Activated naive CD8-positive, alpha-beta T cell treated with anti-CD3 and anti-CD28 coated beads, Interleukin-2, amount 50 U/mL, for 16 hours (primary cell): Measurements from ENCODE around the gene RBP3.

Experiments
- DNase-seq: peaks from one replicate; pipeline ENCODE4 v3.0.0-alpha.2; 2020; ENCODE audit warnings: low read depth, low spot score

RBP3 gene

DNA sequence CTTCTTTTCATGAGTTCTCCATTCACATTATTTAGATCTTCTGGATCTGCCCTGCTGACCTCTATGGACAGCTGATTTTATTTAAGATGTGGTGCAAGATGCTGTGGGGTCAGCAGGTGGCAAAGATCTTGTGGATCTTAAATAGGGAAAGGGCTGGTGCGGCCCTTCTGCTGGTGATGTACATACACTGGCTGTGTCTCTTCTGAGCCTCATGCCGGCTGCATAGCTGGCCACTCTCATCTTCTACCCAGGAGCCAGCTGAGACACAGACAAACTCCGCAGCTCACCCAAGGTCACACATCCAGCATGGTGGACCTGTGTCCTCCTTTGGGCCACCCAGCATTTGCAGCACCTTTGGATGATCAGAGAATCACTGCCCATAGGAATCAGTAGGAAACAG is 9.7 kb downstream of the RBP3 start:
- no peak for DNase-seq

DNA sequence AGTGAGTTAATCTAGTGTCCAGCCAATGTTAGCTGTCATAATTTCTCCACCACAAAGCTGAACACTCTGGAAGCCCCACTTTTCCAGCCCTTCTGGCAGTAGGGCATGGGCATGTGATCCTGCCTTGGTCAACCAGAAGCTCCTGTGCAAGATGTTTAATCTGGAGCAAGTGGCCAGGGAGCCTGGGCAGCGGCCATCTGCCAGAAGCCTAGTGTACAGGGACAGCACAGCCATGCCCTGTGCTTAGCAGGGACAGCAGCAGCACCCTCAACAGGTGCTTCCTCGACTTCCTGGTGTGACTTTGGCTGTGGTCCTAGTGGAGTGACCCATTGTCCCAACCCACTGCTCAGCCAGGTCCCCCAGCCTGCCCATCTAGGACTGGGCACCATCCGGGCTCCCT is 10.3 kb downstream of the RBP3 start:
- DNase-seq: no peak

DNA sequence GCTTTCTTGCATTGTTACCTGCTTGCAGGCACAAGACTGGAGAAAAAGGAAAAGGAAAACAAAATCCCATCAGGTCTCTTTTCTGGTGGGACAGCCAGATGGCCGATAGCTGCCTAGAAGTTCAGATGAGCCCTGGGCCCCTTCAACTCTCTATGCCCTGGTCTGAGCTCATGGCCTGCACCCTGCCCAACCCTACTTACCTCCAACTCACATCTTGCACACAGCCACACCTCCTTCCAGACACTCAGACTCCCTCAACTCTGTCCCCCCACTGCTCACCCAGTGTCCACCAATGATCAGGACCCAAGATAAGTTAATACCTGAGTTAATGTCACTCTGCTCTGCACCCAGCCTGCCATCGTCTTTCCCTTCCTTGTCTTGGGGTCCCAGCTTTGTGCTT is 10.9 kb downstream of the RBP3 start:
- no peak for DNase-seq

DNA sequence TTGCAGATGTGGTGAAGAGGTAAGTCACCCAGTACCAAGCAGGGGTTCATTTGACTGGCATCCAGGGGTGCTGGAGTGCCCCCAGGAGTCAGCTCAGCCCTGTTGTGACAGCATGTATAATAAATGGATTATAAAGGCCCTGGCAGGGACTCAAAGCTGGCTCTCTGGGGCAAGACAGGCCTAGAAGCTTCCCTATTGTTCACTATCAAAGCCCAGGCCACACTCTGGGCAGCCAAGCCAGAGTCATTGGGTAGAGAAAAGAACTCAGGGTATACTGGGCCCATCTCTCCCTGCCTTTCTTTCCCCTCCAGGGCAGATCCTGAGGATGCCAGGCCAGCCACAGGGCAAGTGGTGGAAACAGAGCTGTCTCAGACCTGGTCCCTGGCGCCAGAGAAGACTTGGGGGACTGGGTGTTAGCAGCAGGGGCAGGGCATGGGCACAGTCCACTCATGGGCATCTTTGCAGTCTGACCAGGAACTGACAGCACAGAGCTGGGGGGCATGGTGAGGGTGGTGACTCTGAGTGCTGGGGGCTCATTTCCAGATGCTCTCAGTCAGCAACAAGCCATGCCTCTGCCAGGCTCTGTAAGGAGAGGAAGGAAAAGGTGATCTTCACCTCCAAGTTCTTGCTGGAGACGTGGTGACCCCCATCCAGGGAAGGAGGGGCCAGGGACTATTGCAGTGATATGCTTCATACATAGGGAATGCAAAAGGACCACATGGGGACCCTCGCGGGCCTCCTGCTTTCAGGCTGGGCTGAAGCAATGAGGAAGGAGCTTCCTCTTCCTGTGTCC is 11.7 kb downstream of the RBP3 start:
- DNase-seq: no peak

DNA sequence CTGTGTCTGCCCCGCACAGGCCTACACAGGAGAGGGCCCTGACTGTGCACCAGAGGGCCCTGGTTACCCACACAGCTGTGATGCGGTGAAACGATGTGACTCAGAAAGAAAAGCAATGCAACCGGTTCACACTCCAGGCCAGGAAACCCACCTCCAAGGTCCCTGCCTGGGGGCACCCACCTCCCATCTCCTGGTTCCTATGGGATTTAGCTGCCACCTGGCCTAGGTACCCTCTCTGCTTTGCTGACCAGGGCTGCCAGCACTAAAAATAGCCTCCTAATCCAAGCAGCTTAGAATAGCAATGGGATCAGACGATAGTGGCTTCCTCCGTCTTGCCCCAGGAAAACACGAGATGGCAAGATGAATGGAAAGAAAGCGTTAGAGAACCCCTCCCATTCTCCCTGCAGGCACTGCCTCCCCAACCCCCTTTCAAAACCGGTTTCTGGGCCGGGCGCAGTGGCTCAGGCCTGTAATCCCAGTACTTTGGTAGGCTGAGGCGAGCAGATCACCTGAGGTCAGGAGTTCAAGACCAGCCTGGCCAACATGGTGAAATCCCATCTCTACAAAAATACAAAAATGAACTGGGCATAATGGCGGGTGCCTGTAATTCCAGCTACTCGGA is 12.4 kb downstream of the RBP3 start:
- no peak for DNase-seq

DNA sequence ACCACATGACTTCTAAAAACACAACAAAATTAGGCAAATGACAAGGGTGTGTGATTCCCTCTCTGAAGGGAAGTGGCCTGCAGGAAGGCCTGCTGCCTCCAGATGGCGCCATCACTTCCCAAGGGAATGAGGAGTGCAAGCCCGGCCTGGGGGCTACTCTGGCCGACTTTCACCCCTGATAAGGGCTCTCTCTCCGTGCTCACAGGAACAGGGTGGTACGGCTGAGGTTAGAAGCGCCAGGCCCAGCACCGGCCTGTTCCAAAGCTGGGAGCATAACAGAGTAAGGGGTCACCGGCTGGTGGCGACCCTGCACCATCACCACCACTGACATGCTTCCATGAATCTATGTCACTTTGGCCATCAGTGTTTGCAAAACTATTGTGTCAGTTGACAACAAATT is 13.1 kb downstream of the RBP3 start:
- no peak for DNase-seq

DNA sequence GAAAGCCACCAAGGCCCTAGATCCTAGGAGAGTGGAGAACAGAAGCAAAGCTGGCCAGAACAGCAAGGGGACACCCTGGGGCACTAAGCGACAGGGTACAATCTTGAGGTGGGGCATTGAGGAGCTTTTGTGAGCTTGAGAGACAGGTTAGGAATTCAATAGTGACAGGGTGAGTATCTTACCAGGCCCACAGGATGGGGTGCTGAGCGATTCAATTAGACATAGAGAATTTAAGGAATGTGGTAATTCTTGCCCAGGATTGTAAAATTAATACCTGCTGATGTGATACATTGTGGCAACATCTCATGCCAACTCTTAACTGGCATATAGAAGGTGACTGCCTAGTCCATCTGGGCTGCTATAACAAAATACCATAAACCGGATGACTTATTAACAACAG is 14.0 kb downstream of the RBP3 start:
- no peak for DNase-seq

DNA sequence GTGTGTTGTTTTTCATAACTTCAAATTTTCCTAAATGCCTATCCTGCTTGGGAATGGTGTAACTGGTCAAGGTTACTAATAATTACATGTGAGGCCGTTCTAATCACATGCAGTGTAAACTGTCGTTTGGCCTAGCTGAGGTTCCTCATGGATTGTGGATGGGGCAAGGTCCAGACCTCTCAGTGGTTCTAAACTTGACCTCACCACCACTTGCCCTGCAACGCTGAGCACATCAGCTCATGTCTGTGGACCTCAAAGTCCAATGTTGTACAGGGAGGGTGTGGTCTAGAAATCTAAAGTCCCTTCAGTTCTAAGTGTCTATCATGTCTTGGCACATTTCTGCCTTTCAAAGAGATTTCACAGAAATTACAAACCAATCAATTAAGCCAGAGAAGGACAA is 15.6 kb downstream of the RBP3 start:
- DNase-seq: no peak

DNA sequence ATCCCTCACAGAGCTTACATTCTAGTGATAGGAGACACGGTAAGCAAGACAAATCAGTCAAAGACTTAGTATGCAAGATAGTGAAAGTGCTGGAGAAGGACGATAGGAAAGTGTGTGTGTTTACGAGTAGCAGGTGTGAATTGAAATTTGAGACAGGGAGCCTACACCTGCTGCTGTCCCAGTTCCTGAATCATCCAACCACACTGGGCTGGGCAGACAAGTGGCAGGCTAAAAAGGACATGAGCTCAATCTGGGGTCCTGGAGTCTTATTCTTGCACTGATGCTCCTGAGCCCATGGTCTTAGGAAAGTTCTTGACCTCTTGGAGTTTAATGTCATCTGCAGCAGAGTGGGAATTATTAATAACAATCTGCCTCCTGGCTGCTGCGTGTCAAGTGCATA is 16.2 kb downstream of the RBP3 start:
- no peak for DNase-seq

DNA sequence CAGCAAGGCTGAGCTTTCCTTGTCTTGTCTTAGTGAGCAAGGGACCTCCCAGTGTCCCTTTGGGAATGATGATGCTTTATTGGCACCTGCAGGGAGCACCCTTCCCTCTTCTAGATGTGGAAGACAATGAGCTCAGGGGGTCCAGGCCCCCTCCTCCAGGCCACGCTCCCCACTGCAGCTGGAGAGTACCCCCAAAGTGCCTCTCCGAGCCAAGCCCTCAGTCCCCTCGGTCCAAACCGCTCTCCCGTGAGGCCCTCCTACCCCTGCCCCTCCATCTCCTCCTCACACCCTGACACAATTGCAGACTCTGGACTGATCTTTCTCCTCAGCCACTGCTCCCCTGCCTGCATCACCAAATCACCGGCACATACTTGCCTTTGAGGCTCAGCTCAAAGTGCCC is 16.7 kb downstream of the RBP3 start:
- no peak for DNase-seq

DNA sequence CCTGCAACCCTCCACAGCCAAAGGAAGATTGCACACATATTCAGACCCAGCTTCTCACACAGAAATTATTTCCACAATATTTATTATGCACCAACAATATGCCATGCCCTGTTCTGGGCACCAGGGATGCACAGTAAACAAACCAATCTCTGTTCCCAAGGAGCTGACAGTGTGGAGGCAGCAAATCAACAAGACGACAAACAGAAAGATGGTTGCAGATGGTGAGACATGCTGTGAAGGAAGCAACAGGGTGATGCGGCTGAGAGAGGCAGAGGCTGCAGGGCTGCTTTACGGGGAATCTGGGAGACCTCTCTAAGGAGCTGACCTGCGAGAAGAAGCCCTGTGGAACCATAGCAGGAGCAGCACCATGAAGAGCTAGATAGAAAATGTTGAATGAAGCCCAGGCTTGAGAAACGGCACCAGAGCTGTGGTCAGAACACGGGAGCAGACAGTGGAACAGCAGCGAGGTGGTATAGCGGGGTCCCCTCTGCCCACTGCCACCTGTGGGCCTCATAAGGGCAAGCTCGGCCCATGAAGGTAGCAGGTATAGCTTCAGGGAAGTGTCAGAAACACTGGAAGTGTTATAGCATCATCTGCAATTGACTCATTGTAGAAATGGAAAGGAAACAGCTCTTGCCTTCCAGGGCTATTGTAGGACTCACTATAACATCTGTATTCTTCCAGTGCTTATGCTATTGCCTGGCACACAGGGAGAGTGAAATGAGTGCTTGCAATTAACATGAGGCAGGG is 17.4 kb downstream of the RBP3 start:
- no peak for DNase-seq

DNA sequence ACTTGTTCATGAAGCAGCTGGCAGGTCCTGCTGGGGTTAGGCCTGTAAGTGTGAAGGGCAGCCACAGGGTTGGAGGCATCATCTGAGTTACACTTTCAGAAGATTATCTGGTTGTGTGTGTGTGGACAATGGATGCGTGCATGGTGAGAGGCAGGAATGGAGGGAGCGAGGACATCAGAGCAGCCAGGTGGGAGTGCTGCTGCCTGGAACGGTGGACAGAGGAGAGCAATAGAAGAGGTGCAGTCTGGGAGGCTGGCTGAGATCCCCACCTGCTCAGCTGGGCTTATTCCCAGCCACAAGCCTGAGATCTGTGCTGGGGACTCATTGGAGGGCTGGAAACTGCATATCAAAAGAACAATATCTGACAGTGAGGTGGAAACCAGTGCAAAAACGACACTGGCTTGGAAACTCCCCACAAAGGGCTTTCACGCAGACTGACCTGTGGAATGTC is 18.0 kb downstream of the RBP3 start:
- DNase-seq: no peak

DNA sequence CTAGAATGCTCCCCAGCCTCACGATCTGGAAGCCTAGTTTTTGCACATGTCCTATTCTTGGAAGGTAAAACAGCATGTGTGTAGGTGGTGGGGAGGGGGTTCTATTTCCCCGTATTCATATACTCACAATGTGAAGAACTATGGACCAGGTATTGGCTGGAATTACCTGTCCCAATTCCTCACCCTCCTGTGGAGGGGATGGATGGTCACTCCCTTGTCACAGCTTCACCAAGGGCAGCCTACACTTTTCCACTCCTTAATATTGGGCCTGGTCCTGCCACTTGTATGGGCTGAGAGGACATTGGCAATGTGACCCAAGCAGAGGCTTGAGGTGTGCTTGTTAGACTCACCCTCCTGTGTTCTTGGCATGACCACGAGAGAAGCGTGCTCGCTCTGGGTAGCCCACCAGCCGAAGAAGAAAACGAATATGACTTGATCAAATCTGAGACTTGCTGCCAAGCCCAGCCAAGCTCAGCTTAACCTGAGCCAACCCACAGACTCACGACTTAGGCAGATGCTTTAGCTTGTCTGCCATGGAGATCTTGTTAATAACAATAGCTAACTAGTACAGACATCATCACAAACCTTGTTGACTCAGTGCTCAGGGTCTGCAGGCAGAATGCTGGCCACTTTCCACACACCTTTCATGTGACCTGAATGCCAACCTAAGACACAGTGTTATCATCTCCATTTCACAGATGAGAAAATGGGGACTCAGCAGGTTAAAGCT is 18.7 kb downstream of the RBP3 start:
- no peak for DNase-seq

DNA sequence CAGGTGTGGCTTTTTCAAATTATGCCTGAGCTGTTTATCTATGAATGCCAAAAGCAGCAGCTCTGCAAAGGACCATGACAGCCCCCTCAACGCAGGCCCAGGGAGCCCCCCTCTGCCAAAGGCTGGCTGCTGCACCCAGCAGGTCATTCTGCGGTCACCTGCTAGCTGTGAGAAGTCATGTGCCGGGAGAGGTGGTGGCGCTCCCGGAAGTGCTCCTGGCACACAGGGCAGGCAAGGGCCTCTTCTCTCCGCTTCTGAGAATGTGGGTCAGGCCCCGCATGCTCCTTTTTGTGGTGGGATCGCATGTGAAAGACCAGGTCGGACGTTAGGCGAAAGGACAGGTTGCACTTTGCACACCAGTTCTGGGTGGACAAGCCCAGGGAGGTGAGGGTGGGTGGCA is 19.5 kb downstream of the RBP3 start:
- DNase-seq: no peak

DNA sequence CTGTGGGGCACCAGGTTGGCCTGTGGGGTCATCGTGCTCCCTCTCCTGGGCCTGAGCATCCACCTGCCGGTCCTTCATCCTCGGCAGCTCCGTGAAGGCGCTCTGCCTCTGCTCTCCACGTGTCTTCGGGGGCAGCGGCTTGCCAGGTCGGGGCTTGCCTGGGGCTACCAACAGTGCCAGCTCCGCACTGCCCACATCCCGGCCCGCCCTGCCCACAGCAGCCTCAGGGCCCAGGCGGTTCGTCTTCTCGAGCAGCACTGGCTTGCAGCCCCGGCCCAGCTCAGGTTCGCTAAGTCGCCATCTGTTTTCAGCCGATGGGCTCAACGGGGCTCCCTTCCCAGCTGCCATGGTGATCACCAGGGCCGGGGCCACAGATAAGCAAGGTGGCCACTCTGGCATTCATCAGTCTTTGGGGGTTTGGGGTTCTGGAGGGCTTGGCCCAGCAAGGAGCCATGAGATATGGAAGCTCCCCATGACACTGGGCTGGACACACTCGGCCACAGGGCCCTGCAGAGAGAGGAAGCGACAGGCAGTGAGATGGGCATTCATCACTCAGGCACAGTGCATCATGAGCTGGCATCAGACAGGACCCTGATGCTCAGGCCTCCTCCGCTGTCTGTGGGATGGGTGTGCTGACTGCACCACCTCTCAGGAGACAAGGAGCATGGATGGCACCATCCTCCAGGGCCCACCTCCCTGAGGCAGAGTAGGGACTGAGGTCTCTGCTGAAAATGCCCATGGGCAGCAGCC is 20.4 kb downstream of the RBP3 start:
- DNase-seq: no peak

DNA sequence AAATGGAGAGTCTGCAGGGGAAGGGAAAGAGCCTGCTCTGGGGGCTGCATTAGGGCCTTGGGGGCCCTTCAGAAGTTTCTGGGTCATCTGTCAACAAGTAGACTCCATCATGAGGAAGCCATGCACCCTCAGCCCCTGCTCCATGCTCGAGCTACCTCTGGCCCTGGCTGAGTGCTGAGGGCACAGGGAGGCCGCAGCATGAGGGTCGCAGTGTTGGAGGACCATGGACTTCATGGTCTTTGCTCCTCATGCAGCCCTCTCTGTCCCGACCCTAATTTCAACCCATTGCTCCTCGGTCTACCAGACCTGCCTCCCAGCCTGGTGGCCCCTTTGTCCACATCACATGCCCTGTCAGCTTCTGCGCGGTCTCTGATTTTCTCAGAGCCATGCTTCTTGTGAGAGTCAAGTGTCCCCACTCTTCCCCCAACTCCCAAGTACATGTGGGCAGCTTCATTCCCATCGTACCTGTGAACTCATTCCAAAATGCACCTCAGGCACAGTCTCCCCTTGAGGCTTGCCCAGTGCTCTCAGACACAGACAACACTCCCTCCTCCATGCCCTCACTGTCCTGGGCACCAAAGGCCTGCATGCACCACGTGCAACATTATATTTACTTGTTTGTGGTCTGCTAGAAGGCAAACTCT is 21.2 kb downstream of the RBP3 start:
- DNase-seq: no peak

DNA sequence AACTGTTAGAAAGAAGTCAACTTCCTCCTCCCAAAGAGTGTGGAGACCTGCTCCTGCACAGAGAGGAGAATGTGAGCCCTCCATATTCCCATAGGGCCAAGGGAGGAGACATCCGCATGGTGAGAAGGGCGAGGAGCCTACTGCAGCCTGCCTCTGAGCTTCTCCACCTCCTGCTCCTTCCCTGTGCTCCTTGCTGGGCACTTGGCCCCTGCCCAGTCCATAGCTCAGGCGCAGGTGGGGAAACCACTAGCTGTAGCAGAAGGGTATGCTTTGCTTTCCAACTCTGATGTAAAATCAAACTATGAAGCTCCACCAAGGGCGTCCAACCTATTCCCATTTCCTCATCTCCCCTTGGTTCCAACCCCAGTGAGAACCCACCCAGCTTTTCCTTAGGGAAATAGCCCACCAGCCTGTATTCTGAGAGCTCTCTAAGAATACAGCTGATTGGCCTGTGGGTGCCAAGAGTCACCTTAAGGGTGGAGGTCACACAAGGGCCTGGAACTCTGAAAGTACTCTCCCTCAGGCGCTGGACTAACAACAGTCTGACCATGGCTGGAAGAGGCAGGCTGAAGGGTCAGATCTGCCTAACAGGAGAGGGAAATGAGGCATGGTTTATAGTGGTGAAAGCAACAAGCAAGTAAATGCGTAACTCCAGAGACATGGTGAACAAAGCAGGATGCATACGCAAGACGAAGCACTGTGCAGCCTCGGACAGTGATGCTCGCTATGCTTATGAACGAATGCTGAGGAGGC is 22.0 kb downstream of the RBP3 start:
- DNase-seq: no peak

DNA sequence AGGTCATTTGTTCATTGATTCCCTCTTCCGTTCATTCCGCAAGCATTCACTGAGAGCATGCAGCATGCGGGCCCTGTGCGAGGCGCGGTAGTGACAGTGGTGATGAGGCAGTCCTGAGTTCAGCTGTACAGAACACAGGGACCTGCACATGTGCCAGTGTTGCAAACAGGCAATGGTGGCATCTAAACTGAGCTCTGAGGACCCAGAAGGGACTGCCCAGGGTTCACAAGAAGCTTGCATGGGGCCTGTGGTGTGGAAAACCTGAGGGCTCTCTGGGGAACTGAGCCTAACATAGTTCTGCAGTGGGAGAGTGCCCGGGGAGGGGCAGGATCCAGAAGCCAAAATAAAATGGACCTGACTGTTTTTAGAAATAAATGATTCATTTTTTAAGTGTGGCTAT is 22.7 kb downstream of the RBP3 start:
- no peak for DNase-seq

DNA sequence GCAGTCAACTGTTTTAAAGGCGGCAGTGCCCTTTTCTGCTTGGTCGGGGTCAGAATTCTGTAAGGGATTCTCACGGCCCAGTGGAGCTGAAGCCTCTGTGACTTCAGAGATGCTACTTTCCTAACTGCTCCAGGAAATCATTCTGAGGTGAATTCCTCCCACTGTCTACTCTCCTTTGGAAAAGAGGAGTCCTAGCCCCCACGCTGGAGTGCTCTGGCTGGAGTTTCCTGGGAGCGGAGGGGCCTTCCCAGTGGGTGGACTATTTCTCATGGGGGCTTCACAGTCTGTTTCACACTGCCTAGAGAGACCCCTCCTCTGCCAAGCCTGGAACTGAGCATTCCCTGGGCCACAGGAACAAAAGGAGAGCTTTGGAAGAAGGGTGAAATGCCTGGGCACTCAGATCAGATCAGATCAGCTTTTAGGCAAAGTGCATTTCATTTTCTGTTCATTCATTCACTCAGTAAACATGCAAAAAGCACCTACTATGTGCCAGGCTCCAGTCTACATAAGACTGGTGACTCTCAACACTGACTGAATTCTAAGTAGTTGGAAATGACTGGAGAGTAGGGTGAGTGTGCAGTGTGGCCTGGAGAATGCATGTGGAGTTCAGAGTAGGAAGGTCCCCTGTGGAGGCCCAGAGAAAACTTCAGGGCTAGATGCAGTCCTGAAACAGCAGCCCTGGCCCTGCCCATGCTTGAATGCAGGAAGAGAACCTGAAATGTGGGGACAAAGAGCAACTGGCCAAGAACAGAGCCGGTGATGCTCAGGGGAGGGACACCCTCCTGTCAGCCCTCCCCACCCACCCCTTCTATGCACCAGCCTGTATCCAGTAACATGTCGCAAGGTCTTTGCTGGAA is 23.7 kb downstream of the RBP3 start:
- DNase-seq: no peak
